LNCaP clone FGC (cell line): ENCODE measurements around the gene JADE2.

Source experiments
- DNase-seq: peaks from one replicate; pipeline ENCODE4 v3.0.0-alpha.2; 2011; ENCODE audit warnings: low read depth
- H3K4me3 ChIP-seq: 2 replicates; pipeline ENCODE4 v1.5.1; 2011; ENCODE audit warnings: mild to moderate bottlenecking, low read depth, low read length, control low read depth
- TF ChIP-seq, protein P1 (sequence below): IDR thresholded peaks from 2 replicates; pipeline ENCODE4 v1.5.1; 2012; ENCODE audit warnings: mild to moderate bottlenecking; ENCODE audit not compliant: control insufficient read depth, insufficient read depth; ENCODE audit errors: extremely low read depth

JADE2 gene

GRCh38 chr5:134527156-134527960, 1.9 kb downstream of the JADE2 start:
- TF ChIP-seq, protein P1, sequence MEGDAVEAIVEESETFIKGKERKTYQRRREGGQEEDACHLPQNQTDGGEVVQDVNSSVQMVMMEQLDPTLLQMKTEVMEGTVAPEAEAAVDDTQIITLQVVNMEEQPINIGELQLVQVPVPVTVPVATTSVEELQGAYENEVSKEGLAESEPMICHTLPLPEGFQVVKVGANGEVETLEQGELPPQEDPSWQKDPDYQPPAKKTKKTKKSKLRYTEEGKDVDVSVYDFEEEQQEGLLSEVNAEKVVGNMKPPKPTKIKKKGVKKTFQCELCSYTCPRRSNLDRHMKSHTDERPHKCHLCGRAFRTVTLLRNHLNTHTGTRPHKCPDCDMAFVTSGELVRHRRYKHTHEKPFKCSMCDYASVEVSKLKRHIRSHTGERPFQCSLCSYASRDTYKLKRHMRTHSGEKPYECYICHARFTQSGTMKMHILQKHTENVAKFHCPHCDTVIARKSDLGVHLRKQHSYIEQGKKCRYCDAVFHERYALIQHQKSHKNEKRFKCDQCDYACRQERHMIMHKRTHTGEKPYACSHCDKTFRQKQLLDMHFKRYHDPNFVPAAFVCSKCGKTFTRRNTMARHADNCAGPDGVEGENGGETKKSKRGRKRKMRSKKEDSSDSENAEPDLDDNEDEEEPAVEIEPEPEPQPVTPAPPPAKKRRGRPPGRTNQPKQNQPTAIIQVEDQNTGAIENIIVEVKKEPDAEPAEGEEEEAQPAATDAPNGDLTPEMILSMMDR, result peak; percentile 68
- no peak for DNase-seq
- peak overlapping the region; percentile 66 for H3K4me3 ChIP-seq

GRCh38 chr5:134527961-134528424, 2.5 kb downstream of the JADE2 start:
- no peak for DNase-seq
- TF ChIP-seq, protein P1, result no peak
- H3K4me3 ChIP-seq, result peak overlapping the region; percentile 66

DNA sequence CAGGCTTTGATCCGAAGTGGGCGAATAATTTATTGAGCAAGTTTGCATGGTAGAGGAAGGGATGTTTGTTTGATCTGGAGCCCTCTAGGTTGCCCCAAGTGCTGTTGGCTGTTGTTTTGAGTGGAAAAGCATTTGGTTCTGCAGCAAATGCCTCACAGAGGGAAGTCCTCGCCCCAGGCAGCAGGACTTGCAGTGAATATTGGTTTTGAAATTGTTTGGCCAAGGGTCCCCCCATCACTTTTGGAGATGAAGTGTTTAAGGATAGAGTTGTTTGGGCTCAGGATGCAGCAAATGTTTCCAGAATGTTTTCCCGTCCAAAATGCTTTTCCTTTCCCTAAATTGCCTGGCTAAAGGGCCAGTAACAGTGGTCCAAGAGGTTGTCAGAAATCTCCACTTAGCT, 3.1 kb downstream of the JADE2 start:
- H3K4me3 ChIP-seq, result no peak overlapping the region
- TF ChIP-seq, protein P1, result no peak

GRCh38 chr5:134529460-134529859, 4.0 kb downstream of the JADE2 start:
- no peak overlapping the region for H3K4me3 ChIP-seq

More for the DNA sequence above, 3.1 kb downstream of the JADE2 start:
- DNase-seq, result no peak

DNA sequence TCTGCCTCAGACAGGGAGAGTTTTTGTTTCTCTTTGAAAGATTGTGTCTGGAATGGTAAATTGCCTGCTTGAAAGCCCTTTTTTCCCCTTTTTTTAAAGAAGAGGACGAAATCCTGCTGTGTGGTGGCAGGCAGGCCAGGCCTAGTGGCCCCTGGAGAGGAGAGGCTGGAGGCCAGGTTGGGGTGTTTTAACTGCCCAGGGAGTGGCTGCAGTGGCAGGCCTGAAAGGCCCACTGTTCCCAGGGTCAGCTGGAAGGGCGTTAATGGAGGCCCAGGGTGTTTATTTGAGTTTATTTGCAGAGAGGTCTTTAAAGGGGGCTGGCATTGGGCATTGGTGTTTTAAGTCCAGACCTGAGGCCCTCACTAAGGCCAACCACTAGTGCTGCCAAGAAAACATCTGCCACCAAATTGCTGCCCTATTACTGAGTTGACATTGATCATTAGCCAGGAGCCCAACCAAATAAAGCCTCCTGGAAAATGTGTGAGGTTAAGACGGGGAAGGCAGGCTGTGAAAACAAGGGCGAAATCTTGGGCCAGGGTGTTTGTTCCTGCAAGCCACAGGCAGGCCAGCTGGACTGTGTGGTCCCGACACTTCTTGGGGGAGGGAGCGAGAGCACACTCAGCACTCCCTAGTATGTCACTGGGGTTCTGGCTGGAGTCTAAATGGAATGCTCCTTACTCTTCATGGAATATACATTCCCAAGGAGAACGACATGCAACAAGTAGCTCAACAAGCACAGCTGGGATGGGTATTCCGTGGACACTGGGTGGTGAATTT, 5.0 kb downstream of the JADE2 start:
- no peak overlapping the region for H3K4me3 ChIP-seq
- no peak for DNase-seq
- TF ChIP-seq, protein P1, result no peak

More at GRCh38 chr5:134529460-134529859, 4.0 kb downstream of the JADE2 start:
- DNase-seq, result no peak
- TF ChIP-seq, protein P1, result no peak

GRCh38 chr5:134533115-134533815, 7.8 kb downstream of the JADE2 start:
- H3K4me3 ChIP-seq, result no peak overlapping the region
- TF ChIP-seq, protein P1, result no peak
- no peak for DNase-seq
